ENCODE data around the gene MAP6. TPM values are rescaled to one million over a fixed set of nuclear protein-coding genes. Genes with fewer than 3 reads are reported as not detected.

MAP6 gene
- total and polyA plus RNA-seq, 9 of the 15 experiments (the other 6 are each of a cell fraction or from before 2014, with no cell fraction given), result not detected

DNA sequence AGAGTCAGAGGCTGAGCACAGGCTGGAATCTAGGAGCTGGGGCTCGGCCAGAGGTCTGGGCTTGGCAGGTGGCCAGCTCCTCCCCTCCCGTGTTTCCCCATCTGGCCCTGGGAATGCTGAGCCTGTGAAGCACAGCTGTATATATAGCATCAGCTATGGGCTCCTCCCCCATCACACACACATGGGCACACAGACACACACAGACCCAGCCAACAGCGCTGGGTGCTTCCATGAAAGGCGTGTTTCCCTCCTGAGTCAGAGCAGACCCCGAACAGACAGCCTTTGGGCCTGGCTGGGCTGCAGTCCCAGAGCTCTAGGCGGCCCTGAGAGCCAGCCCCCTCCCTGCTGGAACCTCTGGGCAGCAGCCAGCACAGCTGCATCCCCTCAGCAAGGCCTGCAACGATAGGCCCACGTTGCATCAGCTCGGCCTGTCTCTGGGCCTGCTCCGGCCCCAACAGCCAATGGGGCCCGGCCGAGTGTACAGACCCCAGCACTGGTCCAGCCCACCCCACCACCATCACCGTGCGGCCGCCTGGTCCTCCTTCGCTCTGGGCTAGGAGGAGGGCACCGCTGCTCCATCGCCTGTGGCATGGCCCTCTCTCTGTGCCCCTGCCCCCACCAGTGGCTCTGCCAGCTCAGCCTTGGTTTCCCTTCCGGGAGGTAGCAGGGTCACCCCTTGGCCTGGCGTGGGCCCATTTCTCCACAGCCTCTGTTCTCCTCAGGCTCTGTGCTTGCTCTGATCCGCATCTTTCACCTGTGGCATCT, 114.4 kb downstream of the MAP6 start (continued):
- TF ChIP-seq CCNT2 (IDR thresholded peaks at IDR 0.05; ENCODE audit: borderline replicate concordance, extremely low read depth, insufficient read length, low read depth, low read length) (peak; percentile 51), NCOR1 (IDR thresholded peaks at IDR 0.05) (no peak), ZNF212 (CRISPR knock-in tag; IDR thresholded peaks at IDR 0.05) (no peak), ZNF436 (CRISPR knock-in tag; IDR thresholded peaks at IDR 0.05) (no peak), FIP1L1 (IDR thresholded peaks at IDR 0.05; ENCODE audit: low read depth, low read length, poor library complexity, severe bottlenecking) (no peak), ZNF583 (CRISPR knock-in tag; IDR thresholded peaks at IDR 0.05) (no peak), RBBP5 (IDR thresholded peaks at IDR 0.05; ENCODE audit: borderline replicate concordance, insufficient read depth, low read length, poor library complexity, severe bottlenecking) (no peak), NR2C1 (IDR thresholded peaks at IDR 0.05) (no peak), NR2C1 (tag; IDR thresholded peaks at IDR 0.05) (peak; percentile 73), CHD1 (IDR thresholded peaks at IDR 0.05; ENCODE audit: low read length) (no peak), MYC (IDR thresholded peaks at IDR 0.05; ENCODE audit: low read depth, low read length) (peak; percentile 87), MYC (CRISPR knock-in tag; IDR thresholded peaks at IDR 0.05; ENCODE audit: borderline replicate concordance, low read depth) (no peak), ZNF253 (CRISPR knock-in tag; conservative IDR thresholded peaks at IDR 0.05) (no peak), HSF4 (CRISPR knock-in tag; IDR thresholded peaks at IDR 0.05; ENCODE audit: borderline replicate concordance) (0 out of 2 replicates have a peak, but pooled peaks have one; percentile 69), POLR2H (tag; IDR thresholded peaks at IDR 0.05; ENCODE audit: low read depth) (no peak; the same call in 1 of the 2 replicates), ILF3 (IDR thresholded peaks at IDR 0.05; ENCODE audit: borderline replicate concordance) (no peak), ZBTB7A (IDR thresholded peaks at IDR 0.05; ENCODE audit: borderline replicate concordance, control insufficient read depth, low read depth, low read length) (no peak), CSDE1 (IDR thresholded peaks at IDR 0.05) (no peak), MIER1 (IDR thresholded peaks at IDR 0.05; ENCODE audit: low read depth) (no peak), GTF2A2 (tag; IDR thresholded peaks at IDR 0.05) (no peak)
- TF ChIP-seq, protein P1, sequence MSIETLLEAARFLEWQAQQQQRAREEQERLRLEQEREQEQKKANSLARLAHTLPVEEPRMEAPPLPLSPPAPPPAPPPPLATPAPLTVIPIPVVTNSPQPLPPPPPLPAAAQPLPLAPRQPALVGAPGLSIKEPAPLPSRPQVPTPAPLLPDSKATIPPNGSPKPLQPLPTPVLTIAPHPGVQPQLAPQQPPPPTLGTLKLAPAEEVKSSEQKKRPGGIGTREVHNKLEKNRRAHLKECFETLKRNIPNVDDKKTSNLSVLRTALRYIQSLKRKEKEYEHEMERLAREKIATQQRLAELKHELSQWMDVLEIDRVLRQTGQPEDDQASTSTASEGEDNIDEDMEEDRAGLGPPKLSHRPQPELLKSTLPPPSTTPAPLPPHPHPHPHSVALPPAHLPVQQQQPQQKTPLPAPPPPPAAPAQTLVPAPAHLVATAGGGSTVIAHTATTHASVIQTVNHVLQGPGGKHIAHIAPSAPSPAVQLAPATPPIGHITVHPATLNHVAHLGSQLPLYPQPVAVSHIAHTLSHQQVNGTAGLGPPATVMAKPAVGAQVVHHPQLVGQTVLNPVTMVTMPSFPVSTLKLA (conservative IDR thresholded peaks at IDR 0.05), result 0 out of 4 replicates have a peak, but pooled peaks of 1 of the 2 experiments have one; percentile 18
- TF ChIP-seq, protein P2, sequence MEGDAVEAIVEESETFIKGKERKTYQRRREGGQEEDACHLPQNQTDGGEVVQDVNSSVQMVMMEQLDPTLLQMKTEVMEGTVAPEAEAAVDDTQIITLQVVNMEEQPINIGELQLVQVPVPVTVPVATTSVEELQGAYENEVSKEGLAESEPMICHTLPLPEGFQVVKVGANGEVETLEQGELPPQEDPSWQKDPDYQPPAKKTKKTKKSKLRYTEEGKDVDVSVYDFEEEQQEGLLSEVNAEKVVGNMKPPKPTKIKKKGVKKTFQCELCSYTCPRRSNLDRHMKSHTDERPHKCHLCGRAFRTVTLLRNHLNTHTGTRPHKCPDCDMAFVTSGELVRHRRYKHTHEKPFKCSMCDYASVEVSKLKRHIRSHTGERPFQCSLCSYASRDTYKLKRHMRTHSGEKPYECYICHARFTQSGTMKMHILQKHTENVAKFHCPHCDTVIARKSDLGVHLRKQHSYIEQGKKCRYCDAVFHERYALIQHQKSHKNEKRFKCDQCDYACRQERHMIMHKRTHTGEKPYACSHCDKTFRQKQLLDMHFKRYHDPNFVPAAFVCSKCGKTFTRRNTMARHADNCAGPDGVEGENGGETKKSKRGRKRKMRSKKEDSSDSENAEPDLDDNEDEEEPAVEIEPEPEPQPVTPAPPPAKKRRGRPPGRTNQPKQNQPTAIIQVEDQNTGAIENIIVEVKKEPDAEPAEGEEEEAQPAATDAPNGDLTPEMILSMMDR (IDR thresholded peaks at IDR 0.05 in 2 of 3, conservative IDR thresholded peaks at IDR 0.05 in 1 of 3; ENCODE audit: insufficient read depth in 2 of 3, low read depth in 1 of 3, low read length in 3 of 3), result no peak
- TF ChIP-seq, protein P3, sequence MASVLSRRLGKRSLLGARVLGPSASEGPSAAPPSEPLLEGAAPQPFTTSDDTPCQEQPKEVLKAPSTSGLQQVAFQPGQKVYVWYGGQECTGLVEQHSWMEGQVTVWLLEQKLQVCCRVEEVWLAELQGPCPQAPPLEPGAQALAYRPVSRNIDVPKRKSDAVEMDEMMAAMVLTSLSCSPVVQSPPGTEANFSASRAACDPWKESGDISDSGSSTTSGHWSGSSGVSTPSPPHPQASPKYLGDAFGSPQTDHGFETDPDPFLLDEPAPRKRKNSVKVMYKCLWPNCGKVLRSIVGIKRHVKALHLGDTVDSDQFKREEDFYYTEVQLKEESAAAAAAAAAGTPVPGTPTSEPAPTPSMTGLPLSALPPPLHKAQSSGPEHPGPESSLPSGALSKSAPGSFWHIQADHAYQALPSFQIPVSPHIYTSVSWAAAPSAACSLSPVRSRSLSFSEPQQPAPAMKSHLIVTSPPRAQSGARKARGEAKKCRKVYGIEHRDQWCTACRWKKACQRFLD (CRISPR knock-in tag; IDR thresholded peaks at IDR 0.05), result no peak

All from K562 (cell line).